ENCODE measurements around the gene EFL1.

GRCh38 chr15:82262422-82263026 lies at the start of gene EFL1, which contains the start of gene SAXO2:
- TF ChIP-seq YY1 (IDR thresholded peaks at IDR 0.05; ENCODE audit: insufficient read depth, insufficient read length): no peak
- TF ChIP-seq SUZ12 (IDR thresholded peaks at IDR 0.05; ENCODE audit: extremely low read depth, insufficient read depth, insufficient read length): no peak

Measured in NT2/D1 (cell line).